Neural progenitor cell (in vitro differentiated cells): ENCODE data around the gene PPFIA3. TPM values are rescaled to one million over a fixed set of nuclear protein-coding genes. Genes with fewer than 3 reads are reported as not detected.
A peak's percentile ranks its signal among the peaks of the same experiment; 100 is the strongest.

ENCODE experiments used
- DNase-seq: peaks from one replicate; pipeline ENCODE4 v3.0.0-alpha.2; 2016; ENCODE audit warnings: low spot score
- H2AFZ ChIP-seq: fragments of 200-600 bp; sonication (generic); replicated peaks from 2 replicates; pipeline ENCODE4 v1.6.1; 2016; ENCODE audit warnings: antibody characterized with exemption
- H3F3A ChIP-seq: fragments of 200-600 bp; sonication (generic); 2 replicates; pipeline ENCODE4 v1.6.1; 2016; ENCODE audit warnings: antibody characterized with exemption, low read depth
- H3K27ac ChIP-seq: fragments of 200-600 bp; sonication (generic); 2 replicates; pipeline ENCODE4 v1.5.1; 2016; ENCODE audit warnings: mild to moderate bottlenecking
- H3K27me3 ChIP-seq: fragments of 200-600 bp; sonication (generic); 2 replicates; pipeline ENCODE4 v1.6.1; 2016; ENCODE audit warnings: mild to moderate bottlenecking, moderate library complexity
- H3K36me3 ChIP-seq: fragments of 200-600 bp; sonication (generic); 2 replicates; pipeline ENCODE4 v1.5.1; 2016
- H3K4me1 ChIP-seq: fragments of 200-600 bp; sonication (generic); 2 replicates; pipeline ENCODE4 v1.6.1; 2016; ENCODE audit warnings: mixed run types
- H3K4me2 ChIP-seq: fragments of 200-600 bp; sonication (generic); 2 replicates; pipeline ENCODE4 v1.6.1; 2016
- H3K4me3 ChIP-seq: fragments of 200-600 bp; sonication (generic); 2 replicates; pipeline ENCODE4 v1.5.1; 2016
- H3K79me2 ChIP-seq: fragments of 200-600 bp; sonication (generic); 2 replicates; pipeline ENCODE4 v1.6.1; 2016; ENCODE audit warnings: low read depth
- H3K9ac ChIP-seq: fragments of 200-600 bp; sonication (generic); 2 replicates; pipeline ENCODE4 v1.6.1; 2016
- H3K9me3 ChIP-seq: fragments of 200-600 bp; sonication (generic); 2 replicates; pipeline ENCODE4 v1.5.1; 2016; ENCODE audit warnings: low read depth
- H4K20me1 ChIP-seq: fragments of 200-600 bp; sonication (generic); 2 replicates; pipeline ENCODE4 v1.6.1; 2016; ENCODE audit warnings: low read depth
- H3K27ac Mint-ChIP-seq: 3 replicates; pipeline ENCODE4 v1.8.0; 2021; ENCODE audit warnings: mixed read lengths
- H3K27me3 Mint-ChIP-seq: 2 replicates; pipeline ENCODE4 v1.8.0; 2022; ENCODE audit warnings: low read depth, mild to moderate bottlenecking, inconsistent platforms, moderate library complexity, mixed read lengths; ENCODE audit not compliant: insufficient read depth
- H3K36me3 Mint-ChIP-seq: 3 replicates; pipeline ENCODE4 v1.8.0; 2021; ENCODE audit warnings: mixed read lengths
- H3K4me1 Mint-ChIP-seq: 3 replicates; pipeline ENCODE4 v1.8.0; 2021; ENCODE audit warnings: mixed read lengths
- H3K4me3 Mint-ChIP-seq: 3 replicates; pipeline ENCODE4 v1.8.0; 2021; ENCODE audit warnings: mild to moderate bottlenecking, moderate library complexity, mixed read lengths
- H3K9me3 Mint-ChIP-seq: 3 replicates; pipeline ENCODE4 v1.8.0; 2020; ENCODE audit warnings: mixed read lengths
- CTCF ChIP-seq: fragments of 200-600 bp; sonication (generic); IDR thresholded peaks from 2 replicates; pipeline ENCODE4 v1.5.1; 2017; ENCODE audit warnings: antibody characterized with exemption, mild to moderate bottlenecking
- EZH2 ChIP-seq: fragments of 200-600 bp; sonication (generic); IDR thresholded peaks from 2 replicates; pipeline ENCODE4 v1.6.1; 2017; ENCODE audit warnings: antibody characterized with exemption, mild to moderate bottlenecking, moderate library complexity
- EZH2phosphoT487 ChIP-seq: fragments of 200-600 bp; sonication (generic); IDR thresholded peaks from 2 replicates; pipeline ENCODE4 v1.6.1; 2017; ENCODE audit warnings: antibody characterized with exemption
- total RNA-seq: library from RNA; depleted of rRNA; stranded (reverse); fragments of >200 nt; gene quantifications from 2 replicates; pipeline ENCODE4 v1.2.3, GENCODE V29; 2015; ENCODE audit warnings: low replicate concordance

Gene PPFIA3
- 1.8 and 12.0 TPM in 2 replicates for total RNA-seq

GRCh38 chr19:49119411-49120324 lies at the start of gene PPFIA3:
PPFIA3 (plus strand) TSS chr19:49119544; CDS start chr19:49127874, 8,330 bp downstream.
- TF ChIP-seq EZH2phosphoT487 (peak; percentile 64), CTCF (no peak), EZH2 (peak; percentile 88)
- peak within 1 kb of the TSS; percentile 86 for H3K4me2 ChIP-seq
- H3K9me3 ChIP-seq, result no peaks in the 10 kb centered on the region
- peaks cover 15% of the 10 kb centered on the region for H3F3A ChIP-seq
- H3K4me3 ChIP-seq, result peak within 1 kb of the TSS; percentile 61
- Mint-ChIP-seq H3K27ac (peak within 1 kb of the TSS; percentile 72), H3K4me1 (peaks cover 28% of the 10 kb centered on the region), H3K36me3 (peaks cover 4% of the 10 kb centered on the region), H3K27me3 (peaks cover 18% of the 10 kb centered on the region), H3K9me3 (no peaks in the 10 kb centered on the region), H3K4me3 (peak within 1 kb of the TSS; percentile 85)
- DNase-seq, result peak; percentile 93
- H3K79me2 ChIP-seq, result no peaks in the 10 kb centered on the region
- peaks cover 56% of the 10 kb centered on the region for H3K27me3 ChIP-seq
- peaks cover 36% of the 10 kb centered on the region for H4K20me1 ChIP-seq
- no peak within 1 kb of the TSS for H2AFZ ChIP-seq
- H3K4me1 ChIP-seq, result no peaks in the 10 kb centered on the region
- no peak within 1 kb of the TSS for H3K9ac ChIP-seq
- no peaks in the 10 kb centered on the region for H3K36me3 ChIP-seq
- no peak within 1 kb of the TSS for H3K27ac ChIP-seq

GRCh38 chr19:49070416-49070815 lies 48.9 kb upstream of the PPFIA3 start:
- Mint-ChIP-seq H3K27ac (no peak overlapping the region), H3K4me1 (peaks cover 21% of the 10 kb centered on the region), H3K9me3 (peaks cover 17% of the 10 kb centered on the region), H3K27me3 (peaks cover 67% of the 10 kb centered on the region), H3K4me3 (peak overlapping the region; percentile 11), H3K36me3 (peaks cover 9% of the 10 kb centered on the region)
- DNase-seq, result no peak
- TF ChIP-seq CTCF (no peak), EZH2 (no peak), EZH2phosphoT487 (no peak)
- H3F3A ChIP-seq, result peaks cover 21% of the 10 kb centered on the region
- no peaks in the 10 kb centered on the region for H3K36me3 ChIP-seq
- no peak overlapping the region for H3K27ac ChIP-seq
- no peak overlapping the region for H3K4me2 ChIP-seq
- no peak overlapping the region for H3K9ac ChIP-seq
- H3K4me1 ChIP-seq, result peaks cover 8% of the 10 kb centered on the region
- H3K4me3 ChIP-seq, result no peak overlapping the region
- H3K79me2 ChIP-seq, result no peaks in the 10 kb centered on the region
- H3K9me3 ChIP-seq, result no peaks in the 10 kb centered on the region
- no peak overlapping the region for H2AFZ ChIP-seq
- H3K27me3 ChIP-seq, result peaks cover 97% of the 10 kb centered on the region
- H4K20me1 ChIP-seq, result peaks cover 14% of the 10 kb centered on the region

DNA sequence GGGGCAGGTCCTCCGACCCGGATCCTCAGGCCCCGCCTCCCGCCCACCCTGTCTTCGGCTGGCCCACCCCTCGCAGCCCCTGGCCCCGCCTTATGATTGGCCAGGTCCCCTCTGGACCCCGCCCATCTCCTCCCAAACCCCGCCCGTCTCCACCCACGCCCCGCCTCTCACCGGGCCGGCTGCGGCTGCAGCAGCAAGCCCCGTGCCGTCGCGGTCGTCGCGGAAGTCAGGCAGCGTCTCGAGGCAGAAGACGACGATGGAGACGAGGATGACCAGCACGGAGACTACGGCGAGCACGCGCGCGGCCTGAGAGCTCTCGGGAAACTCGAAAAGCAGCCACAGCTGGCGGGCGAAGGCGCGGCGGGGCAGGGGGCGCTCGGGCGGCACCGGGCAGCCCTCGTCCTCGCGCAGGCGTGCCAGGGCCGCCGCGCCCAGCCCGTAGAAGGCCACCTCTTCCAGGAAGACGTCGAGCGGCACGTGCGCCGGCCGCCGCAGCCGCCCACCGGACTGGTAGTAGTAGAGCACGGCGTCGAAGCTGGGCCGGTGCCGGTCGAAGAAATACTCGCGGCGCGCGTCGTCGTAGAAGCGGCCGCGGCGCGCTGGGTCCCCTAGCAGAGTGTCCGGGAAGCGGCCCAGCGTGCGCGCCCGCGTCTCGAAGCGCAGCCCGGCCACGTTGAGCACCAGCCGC lies 47.3 kb upstream of the PPFIA3 start:
- no peaks in the 10 kb centered on the region for H3K79me2 ChIP-seq
- H3K36me3 ChIP-seq, result no peaks in the 10 kb centered on the region
- no peak for TF ChIP-seq CTCF
- no peak for TF ChIP-seq EZH2phosphoT487
- TF ChIP-seq EZH2, result peak; percentile 73
- no peak overlapping the region for H3K27ac ChIP-seq
- H3K27me3 Mint-ChIP-seq, result peaks cover 68% of the 10 kb centered on the region
- H3K9me3 Mint-ChIP-seq, result peaks cover 17% of the 10 kb centered on the region
- H4K20me1 ChIP-seq, result peaks cover 14% of the 10 kb centered on the region
- peaks cover 7% of the 10 kb centered on the region for H3K4me1 Mint-ChIP-seq
- peaks cover 9% of the 10 kb centered on the region for H3K36me3 Mint-ChIP-seq
- no peak overlapping the region for H3K27ac Mint-ChIP-seq
- peak overlapping the region; percentile 21 for H3K4me3 ChIP-seq
- DNase-seq, result peak; percentile 83
- H3K9ac ChIP-seq, result no peak overlapping the region
- H3K4me1 ChIP-seq, result no peaks in the 10 kb centered on the region
- peak overlapping the region; percentile 72 for H2AFZ ChIP-seq
- peaks cover 16% of the 10 kb centered on the region for H3F3A ChIP-seq
- peaks cover 81% of the 10 kb centered on the region for H3K27me3 ChIP-seq
- peak overlapping the region; percentile 76 for H3K4me3 Mint-ChIP-seq
- no peaks in the 10 kb centered on the region for H3K9me3 ChIP-seq
- H3K4me2 ChIP-seq, result peak overlapping the region; percentile 54
